GM19043 (cell line): ENCODE results near the gene LAGE3.

Experiments
- ATAC-seq: cut with Tn5 transposase; IDR thresholded peaks from one replicate; pipeline ENCODE4 v1.9.1; 2021; ENCODE audit warnings: low read depth; ENCODE audit not compliant: unreplicated experiment

Gene LAGE3

GRCh38 chrX:154481911-154482601, 3.0 kb upstream of the LAGE3 start:
- no peak for ATAC-seq

- no peak for ATAC-seq
These were observed 2.1 kb upstream of the LAGE3 start for GRCh38 chrX:154481195-154481594.

- no peak for ATAC-seq
These were observed 1.1 kb downstream of the LAGE3 start for GRCh38 chrX:154477891-154478477.

GRCh38 chrX:154476821-154477220, 2.3 kb downstream of the LAGE3 start:
- ATAC-seq = no peak

GRCh38 chrX:154473683-154474082, 5.4 kb downstream of the LAGE3 start:
- ATAC-seq = no peak

GRCh38 chrX:154472685-154473632, 6.1 kb downstream of the LAGE3 start:
- no peak for ATAC-seq

GRCh38 chrX:154471839-154472684, 7.0 kb downstream of the LAGE3 start:
- no peak for ATAC-seq

GRCh38 chrX:154470914-154471568, 8.0 kb downstream of the LAGE3 start:
- no peak for ATAC-seq

GRCh38 chrX:154470434-154470833, 8.6 kb downstream of the LAGE3 start:
- ATAC-seq = no peak

GRCh38 chrX:154469880-154470279, 9.2 kb downstream of the LAGE3 start:
- no peak for ATAC-seq

GRCh38 chrX:154469114-154469513, 10.0 kb downstream of the LAGE3 start:
- no peak for ATAC-seq

- no peak for ATAC-seq
These were observed 10.9 kb downstream of the LAGE3 start for GRCh38 chrX:154468217-154468616.

GRCh38 chrX:154467556-154467955, 11.5 kb downstream of the LAGE3 start:
- no peak for ATAC-seq

GRCh38 chrX:154466907-154467306, 12.2 kb downstream of the LAGE3 start:
- no peak for ATAC-seq

GRCh38 chrX:154466036-154466435, 13.0 kb downstream of the LAGE3 start:
- no peak for ATAC-seq

GRCh38 chrX:154465601-154466000, 13.5 kb downstream of the LAGE3 start:
- no peak for ATAC-seq

GRCh38 chrX:154464806-154465365, 14.2 kb downstream of the LAGE3 start:
- ATAC-seq = no peak

- no peak for ATAC-seq
These were observed 15.4 kb downstream of the LAGE3 start for GRCh38 chrX:154463611-154464220.

- ATAC-seq = no peak
These were observed 16.7 kb downstream of the LAGE3 start for GRCh38 chrX:154462396-154462795.
